A673 (cell line): ENCODE measurements around the gene EPHA6.

Source experiments
- CTCF ChIP-seq: fragments of 300-800, 200-600 bp; sonication (generic); conservative IDR thresholded peaks from 2 replicates; pipeline ENCODE4 v1.5.1; 2017; ENCODE audit warnings: low read depth, mild to moderate bottlenecking, antibody characterized with exemption, low read length, moderate library complexity, mixed read lengths
- EZH2 ChIP-seq: fragments of 200-600 bp; sonication (generic); IDR thresholded peaks from 2 replicates; pipeline ENCODE4 v1.6.1; 2017; ENCODE audit warnings: borderline replicate concordance, low read depth, mild to moderate bottlenecking, mixed read lengths, antibody characterized with exemption, low read length; ENCODE audit not compliant: poor library complexity, severe bottlenecking

- TF ChIP-seq CTCF = no peak
- no peak for TF ChIP-seq EZH2
These were observed 538.8 kb downstream of the EPHA6 start for GRCh38 chr3:97353176-97353575.
